ENCODE results near the gene PCBP2.
"Not testable (repeated sequence)": the region's sequence is repeated elsewhere in the genome, so short reads cannot be mapped to it uniquely, and the experiment has no call there.

The PCBP2 gene

DNA sequence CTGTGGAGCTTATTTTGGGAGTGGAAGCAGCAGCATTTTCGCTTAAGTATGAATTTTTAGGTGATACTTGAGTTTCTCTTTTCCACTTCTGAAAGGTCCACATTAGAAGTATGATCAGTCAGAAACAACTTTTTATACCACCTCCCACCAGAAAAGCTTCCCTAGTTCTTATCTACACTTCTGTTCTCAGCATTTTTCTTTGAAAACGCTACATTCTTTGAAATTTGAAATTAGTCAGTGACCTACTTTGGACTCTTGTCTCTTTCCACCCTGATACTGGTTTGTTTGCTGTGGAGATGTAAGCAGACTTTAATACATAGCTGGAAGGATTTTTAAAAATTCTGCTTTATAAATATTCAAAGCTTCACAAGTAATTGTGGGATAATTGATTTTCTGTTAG lies 22.2 kb downstream of the PCBP2 start:
- no peak for DNase-seq

DNA sequence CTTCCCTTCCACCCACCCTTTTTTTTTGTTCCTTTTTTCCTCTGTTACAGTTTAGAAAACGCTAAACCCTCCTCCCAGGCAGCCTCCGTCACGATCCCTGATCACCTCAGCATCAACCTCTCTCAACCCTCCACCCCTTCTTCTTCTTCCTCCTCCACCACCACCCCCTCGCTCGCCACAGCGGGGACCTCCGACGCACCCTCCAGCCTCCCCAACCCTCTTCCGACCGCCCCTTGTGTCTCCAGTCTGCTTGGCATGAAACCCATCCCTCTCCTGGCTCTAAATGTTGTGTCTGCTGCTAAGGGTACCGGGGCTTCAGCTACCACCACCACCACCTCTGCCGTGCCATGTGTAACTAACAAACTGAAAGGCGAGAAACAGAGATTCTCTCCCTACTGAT lies 22.9 kb downstream of the PCBP2 start:
- no peak for DNase-seq

DNA sequence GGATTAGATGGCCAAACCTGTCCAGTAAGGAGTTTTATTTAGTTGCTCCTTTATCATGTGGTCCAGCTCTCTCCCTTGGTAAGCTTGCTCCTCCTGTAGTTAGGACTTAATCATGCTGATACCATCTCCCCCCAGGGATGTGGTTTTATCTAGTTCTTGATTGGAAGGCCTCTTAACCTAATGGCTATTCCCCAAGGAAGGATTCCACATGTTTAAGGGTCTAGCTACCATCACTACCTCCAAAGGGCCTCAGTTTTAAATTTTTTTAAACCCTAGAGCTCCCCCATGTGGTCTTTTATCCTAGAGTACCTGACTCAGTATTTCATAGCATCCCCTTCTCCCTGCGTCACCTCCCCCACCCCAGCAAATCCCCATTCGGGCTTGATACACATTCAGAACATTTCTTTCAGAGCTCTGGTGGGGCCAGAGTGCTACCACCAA lies 24.9 kb downstream of the PCBP2 start:
- DNase-seq, result no peak

GRCh38 chr12:53478865-53479264 lies 27.0 kb downstream of the PCBP2 start:
- no peak for DNase-seq

- DNase-seq, result no peak
Measured at GRCh38 chr12:53479331-53479730, 27.4 kb downstream of the PCBP2 start.

- DNase-seq, result no peak
Measured at GRCh38 chr12:53480491-53481442, 28.9 kb downstream of the PCBP2 start.

- not testable (repeated sequence) for DNase-seq
Measured at GRCh38 chr12:53481458-53481857, 29.6 kb downstream of the PCBP2 start.

- no peak for DNase-seq
Measured at GRCh38 chr12:53481939-53482586, 30.2 kb downstream of the PCBP2 start.

DNA sequence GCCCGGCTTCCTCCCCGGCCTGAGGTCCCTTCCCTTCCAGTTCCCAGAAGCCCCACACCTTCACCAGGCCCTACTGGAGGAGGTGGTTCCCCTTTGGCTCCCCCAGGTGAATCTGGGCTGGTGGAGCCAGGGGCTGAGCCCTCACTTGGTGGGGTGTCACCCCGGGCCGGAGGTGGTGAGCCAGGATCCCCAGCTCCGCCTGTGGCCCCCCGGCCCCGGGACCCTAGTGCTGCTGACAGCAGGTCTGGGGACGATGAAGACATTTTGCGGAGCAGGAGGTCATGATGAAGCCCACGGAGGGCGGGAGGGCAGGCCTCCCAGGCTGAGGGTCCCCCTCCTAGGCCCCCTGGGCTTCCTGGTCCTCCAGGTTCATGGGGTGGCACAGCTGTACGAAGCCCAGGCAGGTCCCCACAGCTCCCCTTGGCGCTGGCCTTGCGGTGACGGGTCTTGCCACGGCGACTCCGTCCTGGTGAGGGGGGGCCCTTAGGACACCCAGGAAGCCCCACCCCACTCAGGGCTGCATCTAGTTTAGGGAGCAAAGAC lies 30.8 kb downstream of the PCBP2 start:
- peak; percentile 37 for DNase-seq

GRCh38 chr12:53483225-53483978 lies 31.5 kb downstream of the PCBP2 start:
- peak; percentile 29 for DNase-seq

- DNase-seq, result peak; percentile 28
Measured at GRCh38 chr12:53483979-53484377, 32.1 kb downstream of the PCBP2 start.

DNA sequence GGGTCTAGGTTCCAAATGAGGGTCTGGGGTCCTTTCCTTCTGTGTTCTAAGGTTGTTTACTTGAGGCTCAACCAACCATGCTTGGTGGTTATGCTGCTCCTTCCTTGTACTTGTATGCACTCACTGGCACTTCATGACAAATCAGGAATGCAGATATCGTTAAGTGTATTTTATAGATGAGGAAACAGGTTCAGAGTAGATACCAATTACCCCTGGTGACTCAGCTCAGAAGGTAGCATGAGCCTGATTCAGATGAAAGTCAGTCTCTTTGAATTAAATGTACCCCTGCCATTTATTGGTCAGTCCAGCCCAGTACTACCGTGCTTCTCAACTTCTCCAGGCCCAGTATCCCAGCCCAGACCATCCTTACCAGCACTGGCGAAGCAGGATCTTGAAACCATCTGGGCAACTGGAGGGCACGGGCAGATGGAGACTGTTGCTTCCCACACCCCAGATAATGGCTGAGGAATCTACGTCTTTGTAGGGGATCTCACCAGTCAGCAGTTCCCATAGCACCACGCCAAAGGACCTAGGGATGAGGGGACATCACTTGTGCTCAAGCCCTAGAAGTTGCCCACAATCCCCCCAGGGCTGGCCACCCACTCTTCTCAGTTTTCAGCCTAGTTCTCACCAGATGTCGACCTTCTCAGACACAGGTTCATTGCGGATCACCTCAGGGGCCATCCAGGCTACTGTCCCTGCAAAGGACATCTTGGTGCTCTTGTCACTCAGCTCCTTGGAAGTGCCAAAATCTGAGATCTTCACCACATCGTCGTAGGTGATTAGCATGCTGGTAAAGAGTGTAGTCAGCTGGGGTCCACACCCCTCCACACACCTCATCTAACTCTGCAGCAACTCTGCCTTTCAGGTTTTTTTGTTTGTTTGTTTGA lies 33.0 kb downstream of the PCBP2 start:
- DNase-seq, result peak; percentile 24

- peak; percentile 30 for DNase-seq
Measured at GRCh38 chr12:53485955-53486735, 34.2 kb downstream of the PCBP2 start.

- no peak for DNase-seq
Measured at GRCh38 chr12:53486736-53487487, 35.0 kb downstream of the PCBP2 start.

- DNase-seq, result no peak
Measured at GRCh38 chr12:53489242-53489864, 37.5 kb downstream of the PCBP2 start.

GRCh38 chr12:53492188-53492587 lies 40.3 kb downstream of the PCBP2 start:
- peak; percentile 33 for DNase-seq

- DNase-seq, result peak; percentile 98
Measured at GRCh38 chr12:53492830-53493609, 41.1 kb downstream of the PCBP2 start.

GRCh38 chr12:53493610-53494391 lies 41.9 kb downstream of the PCBP2 start:
- peak; percentile 37 for DNase-seq

All from left hindlimb (tissue), 1 donor.